IMR-90 (cell line): ENCODE measurements around the gene CNTRL. TPM values are rescaled to one million over a fixed set of nuclear protein-coding genes. Genes with fewer than 3 reads are reported as not detected.

Experiments used
- ATAC-seq: fragments of 200-7000 bp; cut with Tn5 transposase; 2 replicates; pipeline ENCODE4 v1.9.1; 2020; ENCODE audit warnings: low read depth, mild to moderate bottlenecking, moderate library complexity
- BruUV-seq: library from RNA; stranded (reverse); fragments of 400-500 nt; replicated peaks from 2 replicates; lab custom pipeline; 2021; lab: Mats Ljungman, UMichigan
- CTCF ChIA-PET: fragments of 300-600 bp; formaldehyde crosslinking; extraction: SDS; loops from one replicate; lab custom pipeline; 2021; ENCODE audit warnings: antibody characterized with exemption; lab: Yijun Ruan, JAX
- POLR2A ChIA-PET: fragments of 300-600 bp; sonication (Branson Sonifier 250); formaldehyde crosslinking; loops from one replicate; lab custom pipeline; 2022; ENCODE audit warnings: antibody characterized with exemption; ENCODE audit not compliant: unreplicated experiment; lab: Charles Lee
- DNase-seq: peaks from one replicate; pipeline ENCODE4 v3.0.0; 2013
- H2AFZ ChIP-seq: replicated peaks from 2 replicates; pipeline ENCODE3; 2013; ENCODE audit warnings: low read length, mild to moderate bottlenecking; ENCODE audit not compliant: poor library complexity
- H2AK5ac ChIP-seq: 2 replicates; pipeline ENCODE4 v1.6.1; 2013; ENCODE audit warnings: low read depth, low read length, inconsistent platforms
- H2AK9ac ChIP-seq: replicated peaks from 2 replicates; pipeline ENCODE3; 2013; ENCODE audit warnings: mild to moderate bottlenecking, low read depth, low read length, moderate library complexity; ENCODE audit not compliant: poor library complexity
- H2BK120ac ChIP-seq: 2 replicates; pipeline ENCODE4 v1.6.1; 2013; ENCODE audit warnings: low read depth, low read length, inconsistent platforms
- H2BK15ac ChIP-seq: 3 replicates; pipeline ENCODE4 v1.6.1; 2013; ENCODE audit warnings: low read depth, low read length, inconsistent platforms
- H2BK20ac ChIP-seq: 2 replicates; pipeline ENCODE4 v1.6.1; 2013; ENCODE audit warnings: low read depth, mild to moderate bottlenecking, inconsistent platforms, low read length, moderate library complexity
- H2BK5ac ChIP-seq: 2 replicates; pipeline ENCODE4 v1.6.1; 2013; ENCODE audit warnings: mild to moderate bottlenecking, low read depth, low read length, inconsistent platforms; ENCODE audit not compliant: poor library complexity, severe bottlenecking
- H3K14ac ChIP-seq: replicated peaks from 2 replicates; pipeline ENCODE4 v1.6.1; 2013; ENCODE audit warnings: low read depth, low read length, inconsistent platforms
- H3K18ac ChIP-seq: 2 replicates; pipeline ENCODE4 v1.6.1; 2013; ENCODE audit warnings: low read depth, low read length, control low read depth
- H3K23ac ChIP-seq: 2 replicates; pipeline ENCODE4 v1.6.1; 2013; ENCODE audit warnings: low read depth, low read length, inconsistent platforms
- H3K27ac ChIP-seq: 2 replicates; pipeline ENCODE4 v1.5.1; 2013; ENCODE audit warnings: mild to moderate bottlenecking, control low read depth, low read length; ENCODE audit not compliant: insufficient read depth
- H3K27me3 ChIP-seq: 2 replicates; pipeline ENCODE4 v1.6.1; 2013; ENCODE audit warnings: low read length; ENCODE audit not compliant: control insufficient read depth, insufficient read depth
- H3K36me3 ChIP-seq: 2 replicates; pipeline ENCODE4 v1.6.1; 2013; ENCODE audit warnings: low read length, mixed read lengths; ENCODE audit not compliant: control insufficient read depth, insufficient read depth
- H3K4ac ChIP-seq: 2 replicates; pipeline ENCODE4 v1.6.1; 2013; ENCODE audit warnings: low read depth, low read length, inconsistent platforms
- H3K4me1 ChIP-seq: 2 replicates; pipeline ENCODE4 v1.6.1; 2013; ENCODE audit warnings: low read length, mixed read lengths; ENCODE audit not compliant: control insufficient read depth, insufficient read depth
- H3K4me2 ChIP-seq: 2 replicates; pipeline ENCODE4 v1.6.1; 2013; ENCODE audit warnings: low read depth, mild to moderate bottlenecking, control low read depth, low read length, moderate library complexity
- H3K4me3 ChIP-seq: 2 replicates; pipeline ENCODE4 v1.5.1; 2013; ENCODE audit warnings: low read depth, mild to moderate bottlenecking, control low read depth, low read length, moderate library complexity; ENCODE audit not compliant: insufficient read depth
- H3K56ac ChIP-seq: 2 replicates; pipeline ENCODE4 v1.6.1; 2013; ENCODE audit warnings: low read length, inconsistent platforms; ENCODE audit not compliant: insufficient read depth; ENCODE audit errors: extremely low read depth
- H3K79me1 ChIP-seq, 2 experiments: 2 replicates each; pipeline ENCODE4 v1.6.1; 2013; ENCODE audit warnings: low read length in 2 of 2, inconsistent platforms in 1 of 2, low read depth in 1 of 2
- H3K9ac ChIP-seq: 2 replicates; pipeline ENCODE4 v1.6.1; 2013; ENCODE audit warnings: low read depth, low read length, control low read depth
- H3K9me1 ChIP-seq: 2 replicates; pipeline ENCODE4 v1.6.1; 2013; ENCODE audit warnings: low read length, inconsistent platforms; ENCODE audit not compliant: insufficient read depth
- H3K9me3 ChIP-seq: 2 replicates; pipeline ENCODE4 v1.6.1; 2013; ENCODE audit warnings: low read length; ENCODE audit not compliant: control insufficient read depth, insufficient read depth
- H4K20me1 ChIP-seq: 2 replicates; pipeline ENCODE4 v1.6.1; 2013; ENCODE audit warnings: low read length, inconsistent platforms; ENCODE audit not compliant: insufficient read depth
- H4K5ac ChIP-seq: 2 replicates; pipeline ENCODE4 v1.6.1; 2013; ENCODE audit warnings: mild to moderate bottlenecking, low read depth, low read length, control low read depth
- H4K8ac ChIP-seq, 2 experiments: 2 replicates each; pipeline ENCODE4 v1.6.1; 2013; ENCODE audit warnings: low read depth in 2 of 2, low read length in 2 of 2, control low read depth in 1 of 2, inconsistent platforms in 1 of 2
- H4K91ac ChIP-seq: 2 replicates; pipeline ENCODE4 v1.6.1; 2013; ENCODE audit warnings: low read depth, low read length, inconsistent platforms; ENCODE audit not compliant: insufficient read depth
- CEBPB ChIP-seq: IDR thresholded peaks from 2 replicates; pipeline ENCODE4 v1.6.1; 2012; ENCODE audit warnings: low read depth, low read length, improper control_type of control experiment
- FOS ChIP-seq: fragments of 150-350 bp; IDR thresholded peaks from 2 replicates; pipeline ENCODE4 v1.6.1; 2016; ENCODE audit warnings: low read depth, low read length
- MAZ ChIP-seq: IDR thresholded peaks from 2 replicates; pipeline ENCODE4 v1.6.1; 2012; ENCODE audit warnings: low read depth, mild to moderate bottlenecking, low read length, improper control_type of control experiment, moderate library complexity, borderline replicate concordance
- NFE2L2 ChIP-seq: fragments of 150-350 bp; IDR thresholded peaks from 2 replicates; pipeline ENCODE4 v1.6.1; 2016; ENCODE audit warnings: low read depth, mild to moderate bottlenecking, low read length
- RFX5 ChIP-seq: IDR thresholded peaks from 2 replicates; pipeline ENCODE4 v1.8.0; 2012; ENCODE audit warnings: low read depth, mild to moderate bottlenecking, low read length, moderate library complexity
- WGBS, 2 experiments: methylation state at CpG; one replicate each; pipeline versions ENCODE4 v1.1.5 to v1.1.7; 2013; ENCODE audit warnings: missing lambda C conversion rate in 2 of 2; ENCODE audit not compliant: insufficient read length in 1 of 2; ENCODE audit errors: extremely low coverage in 2 of 2; 5-methylcytosine and 5-hydroxymethylcytosine counted together
- dilution Hi-C: fragments of 300-500 bp; cut with HindIII; formaldehyde crosslinking; loops from one replicate; pipeline ENCODE4 v1.14.3; 2018; ENCODE audit warnings: low sequenced_read_pairs; ENCODE audit not compliant: unreplicated experiment
- in situ Hi-C: fragments of 300-500 bp; cut with MboI; formaldehyde crosslinking; loops from 3 replicates; pipeline ENCODE4 v1.14.3; 2019; ENCODE audit warnings: low sequenced_read_pairs, inconsistent platforms, mixed read lengths
- intact Hi-C: fragments of 100-400 bp; cut with micrococcal nuclease; formaldehyde crosslinking; loops from 2 replicates; pipeline ENCODE4 v1.10.0; 2022
- polyA plus RNA-seq, 3 experiments: library from polyadenylated mRNA; depleted of rRNA; stranded (reverse); fragments of >200 nt; gene quantifications; 2 replicates each; pipeline ENCODE4 v1.2.3, GENCODE V29; 2012; ENCODE audit warnings: low replicate concordance in 1 of 3
- total RNA-seq: library from RNA; depleted of rRNA; stranded (reverse); fragments of >200 nt; gene quantifications from 2 replicates; pipeline ENCODE4 v1.2.3, GENCODE V29; 2012
- TF ChIP-seq, protein P1 (sequence below): fragments of 150-350 bp; IDR thresholded peaks from 2 replicates; pipeline ENCODE4 v1.6.1; 2017; ENCODE audit warnings: mild to moderate bottlenecking, antibody characterized with exemption, low read length, low read depth

CNTRL gene
- total and polyA plus RNA-seq, 2 of the 4 experiments (the other 2 are of a cell fraction) = 4.5 to 7.3 TPM

DNA sequence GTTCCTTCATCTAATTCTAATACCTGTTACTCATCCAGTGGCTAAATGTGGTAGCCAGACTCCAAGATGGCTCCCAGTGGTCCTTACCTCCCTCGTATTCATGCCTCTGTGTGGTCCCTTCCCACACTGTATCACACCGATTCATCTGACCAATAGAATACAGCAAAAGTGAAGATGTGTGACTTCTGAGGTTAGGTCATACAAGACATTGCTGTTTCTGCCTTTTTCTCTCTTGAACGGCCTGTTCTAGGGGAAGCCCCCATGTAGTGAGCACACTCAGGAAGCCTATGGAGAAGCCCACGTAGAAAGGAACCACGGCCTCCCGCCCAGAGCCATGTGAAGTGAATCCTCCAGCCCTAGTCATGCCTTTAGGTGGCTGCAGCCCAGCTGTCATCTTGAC, 15.2 kb upstream of the CNTRL start:
- Histone ChIP-seq H3K56ac (no peak overlapping the region), H2BK20ac (no peak overlapping the region), H2AK9ac (no peak overlapping the region), H3K23ac (no peak overlapping the region), H3K4ac (no peak overlapping the region), H3K4me1 (peaks cover 1% of the 10 kb centered on the region; the same call in 1 of the 2 replicates), H3K27ac (no peak overlapping the region), H3K36me3 (no peaks in the 10 kb centered on the region), H3K79me1 (no peaks in the 10 kb centered on the region), H2AK5ac (no peak overlapping the region; the same call in 1 of the 2 replicates), H4K20me1 (no peaks in the 10 kb centered on the region), H3K27me3 (no peaks in the 10 kb centered on the region), H3K4me3 (no peak overlapping the region), H3K4me2 (no peak overlapping the region; the same call in 1 of the 2 replicates), H4K91ac (no peak overlapping the region), H2BK120ac (no peak overlapping the region), H3K14ac (no peak overlapping the region), H3K18ac (no peak overlapping the region), H3K9ac (no peak overlapping the region), H3K9me3 (no peaks in the 10 kb centered on the region), H4K5ac (no peak overlapping the region), H4K8ac (no peak overlapping the region), H2BK5ac (no peak overlapping the region), H2BK15ac (no peak overlapping the region), H2AFZ (no peak overlapping the region), H3K9me1 (no peaks in the 10 kb centered on the region)
- CTCF ChIA-PET = interaction anchor here (0.5 to 4.2 kb wide), 11 partner anchors 10 to 319 kb away, joined by 3 to 25 read pairs (median 7); partner anchors contain the start of gene C5
- DNase-seq = no peak
- dilution Hi-C loops = no loop called here
- in situ Hi-C loops = loop anchor here (25.0 kb wide), 1 partner anchor 447 kb away; no protein-coding TSS in a partner anchor
- no TSS peak for BruUV-seq
- intact Hi-C loops = loop anchor here (5.0 kb wide), 1 partner anchor 442 kb away; no protein-coding TSS in a partner anchor
- POLR2A ChIA-PET = no interaction called here
- no peak for ATAC-seq
- WGBS, 2 experiments = 100% methylated on average over 2 of the region's 6 CpGs; no CpG with 5 or more reads in 1 of the 2 experiments
- TF ChIP-seq FOS = no peak
- TF ChIP-seq RFX5 = no peak
- TF ChIP-seq NFE2L2 = no peak
- TF ChIP-seq CEBPB = no peak
- no peak for TF ChIP-seq MAZ
- TF ChIP-seq, protein P1, sequence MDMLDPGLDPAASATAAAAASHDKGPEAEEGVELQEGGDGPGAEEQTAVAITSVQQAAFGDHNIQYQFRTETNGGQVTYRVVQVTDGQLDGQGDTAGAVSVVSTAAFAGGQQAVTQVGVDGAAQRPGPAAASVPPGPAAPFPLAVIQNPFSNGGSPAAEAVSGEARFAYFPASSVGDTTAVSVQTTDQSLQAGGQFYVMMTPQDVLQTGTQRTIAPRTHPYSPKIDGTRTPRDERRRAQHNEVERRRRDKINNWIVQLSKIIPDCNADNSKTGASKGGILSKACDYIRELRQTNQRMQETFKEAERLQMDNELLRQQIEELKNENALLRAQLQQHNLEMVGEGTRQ = no peak
